PC-9 (cell line): ENCODE data around the gene ECI2. TPM values are rescaled to one million over a fixed set of nuclear protein-coding genes. Genes with fewer than 3 reads are reported as not detected.

Experiments used
- BruUV-seq: library from RNA; stranded (reverse); fragments of 400-500 nt; replicated peaks from 2 replicates; lab custom pipeline; 2021; lab: Mats Ljungman, UMichigan
- CTCF ChIA-PET: fragments of 300-600 bp; sonication (Branson Sonifier 250); formaldehyde crosslinking; loops from one replicate; lab custom pipeline; 2022; ENCODE audit warnings: antibody characterized with exemption; lab: Charles Lee
- POLR2A ChIA-PET: fragments of 300-600 bp; sonication (Branson Sonifier 250); formaldehyde crosslinking; loops from one replicate; lab custom pipeline; 2022; ENCODE audit warnings: antibody characterized with exemption; ENCODE audit not compliant: unreplicated experiment; lab: Charles Lee
- DNase-seq, 2 experiments: peaks; one replicate each; pipeline versions ENCODE4 v3.0.0 to v3.0.0-alpha.2; 2015 to 2022; ENCODE audit warnings: mixed read lengths in 1 of 2
- H2AFZ ChIP-seq: fragments of 200-600 bp; sonication (generic); 2 replicates; pipeline ENCODE4 v1.8.1; 2017; ENCODE audit warnings: antibody characterized with exemption
- H3F3A ChIP-seq: fragments of 200-600 bp; sonication (generic); 2 replicates; pipeline ENCODE4 v1.8.1; 2017; ENCODE audit warnings: antibody characterized with exemption, mild to moderate bottlenecking, low read depth; ENCODE audit not compliant: insufficient read depth
- H3K27ac ChIP-seq: fragments of 200-600 bp; sonication (generic); 2 replicates; pipeline ENCODE4 v1.6.1; 2016; ENCODE audit warnings: mixed run types
- H3K27me3 ChIP-seq: fragments of 200-600 bp; sonication (generic); 2 replicates; pipeline ENCODE4 v1.6.1; 2016; ENCODE audit warnings: low read depth, mixed run types; ENCODE audit not compliant: insufficient read depth
- H3K36me3 ChIP-seq: fragments of 200-600 bp; sonication (generic); 2 replicates; pipeline ENCODE4 v1.6.1; 2016; ENCODE audit warnings: low read depth, mixed run types
- H3K4me1 ChIP-seq: fragments of 200-600 bp; sonication (generic); replicated peaks from 2 replicates; pipeline ENCODE4 v1.6.1; 2016; ENCODE audit warnings: mixed run types; ENCODE audit not compliant: insufficient read depth
- H3K4me2 ChIP-seq: fragments of 200-600 bp; sonication (generic); 2 replicates; pipeline ENCODE4 v1.6.1; 2017; ENCODE audit warnings: mixed run types
- H3K4me3 ChIP-seq: fragments of 200-600 bp; sonication (generic); 2 replicates; pipeline ENCODE4 v1.6.1; 2016; ENCODE audit warnings: mixed run types
- H3K79me2 ChIP-seq: fragments of 200-600 bp; sonication (generic); 2 replicates; pipeline ENCODE4 v1.6.1; 2017; ENCODE audit warnings: low read depth, mixed run types
- H3K9me2 ChIP-seq: fragments of 200-600 bp; sonication (generic); 2 replicates; pipeline ENCODE4 v1.8.1; 2017; ENCODE audit warnings: mild to moderate bottlenecking; ENCODE audit not compliant: insufficient read depth
- H3K9me3 ChIP-seq: fragments of 200-600 bp; sonication (generic); 2 replicates; pipeline ENCODE4 v1.8.1; 2016; ENCODE audit warnings: low read depth; ENCODE audit not compliant: insufficient read depth
- H4K20me1 ChIP-seq: fragments of 200-600 bp; sonication (generic); 2 replicates; pipeline ENCODE4 v1.8.1; 2017; ENCODE audit not compliant: insufficient read depth
- CTCF ChIP-seq: fragments of 200-600 bp; sonication (generic); conservative IDR thresholded peaks from 2 replicates; pipeline ENCODE4 v1.6.1; 2017; ENCODE audit warnings: mixed run types, antibody characterized with exemption, mild to moderate bottlenecking, moderate library complexity
- EZH2 ChIP-seq: fragments of 200-600 bp; sonication (generic); IDR thresholded peaks from 2 replicates; pipeline ENCODE4 v1.8.0; 2017; ENCODE audit warnings: antibody characterized with exemption, low read depth
- intact Hi-C: fragments of 100-400 bp; cut with micrococcal nuclease; formaldehyde crosslinking; loops from one replicate; pipeline ENCODE4 v1.10.0; 2022; ENCODE audit not compliant: unreplicated experiment
- total RNA-seq: library from RNA; stranded (reverse); gene quantifications from 2 replicates; pipeline ENCODE4 v1.2.3, GENCODE V29; 2021

The ECI2 gene
- total RNA-seq, 1 experiment from 2014 or later, result 45.7 TPM

GRCh38 chr6:4162370-4162769 is 27.0 kb upstream of the ECI2 start:
- H3K9me2 ChIP-seq, result no peaks in the 10 kb centered on the region
- H3K4me2 ChIP-seq, result no peak overlapping the region
- intact Hi-C loops, result no loop called here
- POLR2A ChIA-PET, result no interaction called here
- H3K9me3 ChIP-seq, result no peaks in the 10 kb centered on the region
- no peaks in the 10 kb centered on the region for H4K20me1 ChIP-seq
- H3K4me1 ChIP-seq, result no peaks in the 10 kb centered on the region
- no peak overlapping the region for H3K4me3 ChIP-seq
- no peaks in the 10 kb centered on the region for H3K79me2 ChIP-seq
- H3F3A ChIP-seq, result no peaks in the 10 kb centered on the region
- no peaks in the 10 kb centered on the region for H3K27me3 ChIP-seq
- CTCF ChIA-PET, result no interaction called here
- BruUV-seq, result no TSS peak
- H3K27ac ChIP-seq, result no peak overlapping the region
- no peak overlapping the region for H2AFZ ChIP-seq
- no peak for TF ChIP-seq EZH2
- no peak for TF ChIP-seq CTCF
- H3K36me3 ChIP-seq, result no peaks in the 10 kb centered on the region
- no peak for DNase-seq

- no TSS peak for BruUV-seq
- no peak overlapping the region for H3K27ac ChIP-seq
- CTCF ChIA-PET, result no interaction called here
- POLR2A ChIA-PET, result no interaction called here
- H4K20me1 ChIP-seq, result no peaks in the 10 kb centered on the region
- H2AFZ ChIP-seq, result no peak overlapping the region
- no peaks in the 10 kb centered on the region for H3K36me3 ChIP-seq
- no peak overlapping the region for H3K4me3 ChIP-seq
- TF ChIP-seq EZH2 (no peak), CTCF (no peak)
- H3K9me2 ChIP-seq, result no peaks in the 10 kb centered on the region
- DNase-seq, result no peak
- H3K4me2 ChIP-seq, result no peak overlapping the region
- H3K79me2 ChIP-seq, result no peaks in the 10 kb centered on the region
- H3K4me1 ChIP-seq, result no peaks in the 10 kb centered on the region
- intact Hi-C loops, result loop anchor here (10.0 kb wide), 1 partner anchor 315 kb away; the partner anchor contains the start of gene FAM50B
- H3K27me3 ChIP-seq, result no peaks in the 10 kb centered on the region
- H3K9me3 ChIP-seq, result no peaks in the 10 kb centered on the region
- no peaks in the 10 kb centered on the region for H3F3A ChIP-seq
Observed at GRCh38 chr6:4159491-4159890, 24.1 kb upstream of the ECI2 start.

GRCh38 chr6:4157506-4157905 is 22.1 kb upstream of the ECI2 start:
- no peaks in the 10 kb centered on the region for H3F3A ChIP-seq
- no peaks in the 10 kb centered on the region for H3K9me2 ChIP-seq
- H4K20me1 ChIP-seq, result no peaks in the 10 kb centered on the region
- no peak for DNase-seq
- no TSS peak for BruUV-seq
- no peaks in the 10 kb centered on the region for H3K4me1 ChIP-seq
- TF ChIP-seq CTCF (no peak), EZH2 (no peak)
- H3K27ac ChIP-seq, result no peak overlapping the region
- no peaks in the 10 kb centered on the region for H3K79me2 ChIP-seq
- intact Hi-C loops, result loop anchor here (10.0 kb wide), 1 partner anchor 313 kb away; the partner anchor contains the start of gene FAM50B
- no peaks in the 10 kb centered on the region for H3K9me3 ChIP-seq
- ChIA-PET POLR2A (no interaction called here), CTCF (no interaction called here)
- H3K4me3 ChIP-seq, result no peak overlapping the region
- no peak overlapping the region for H2AFZ ChIP-seq
- no peak overlapping the region for H3K4me2 ChIP-seq
- no peaks in the 10 kb centered on the region for H3K36me3 ChIP-seq
- no peaks in the 10 kb centered on the region for H3K27me3 ChIP-seq
